OCI-LY1 (cell line): ENCODE results near the gene LZTR1.
A peak's percentile ranks its signal among the peaks of the same experiment; 100 is the strongest.

Experiments used
- EZH2 ChIP-seq: fragments of 200-600 bp; sonication (generic), shearing (Covaris generic); IDR thresholded peaks from 2 replicates; pipeline ENCODE4 v1.8.0; 2017; ENCODE audit warnings: borderline replicate concordance, mixed run types, mild to moderate bottlenecking, antibody characterized with exemption, low read length, moderate library complexity, mixed read lengths
- TF ChIP-seq, protein P1 (sequence below): fragments of 200-600 bp; sonication (generic), shearing (Covaris generic); IDR thresholded peaks from 2 replicates; pipeline ENCODE4 v1.5.1; 2017; ENCODE audit warnings: mild to moderate bottlenecking, antibody characterized with exemption, low read length, moderate library complexity, mixed read lengths

GRCh38 chr22:20951932-20952380 lies 30.1 kb upstream of the LZTR1 start:
- TF ChIP-seq, protein P1, sequence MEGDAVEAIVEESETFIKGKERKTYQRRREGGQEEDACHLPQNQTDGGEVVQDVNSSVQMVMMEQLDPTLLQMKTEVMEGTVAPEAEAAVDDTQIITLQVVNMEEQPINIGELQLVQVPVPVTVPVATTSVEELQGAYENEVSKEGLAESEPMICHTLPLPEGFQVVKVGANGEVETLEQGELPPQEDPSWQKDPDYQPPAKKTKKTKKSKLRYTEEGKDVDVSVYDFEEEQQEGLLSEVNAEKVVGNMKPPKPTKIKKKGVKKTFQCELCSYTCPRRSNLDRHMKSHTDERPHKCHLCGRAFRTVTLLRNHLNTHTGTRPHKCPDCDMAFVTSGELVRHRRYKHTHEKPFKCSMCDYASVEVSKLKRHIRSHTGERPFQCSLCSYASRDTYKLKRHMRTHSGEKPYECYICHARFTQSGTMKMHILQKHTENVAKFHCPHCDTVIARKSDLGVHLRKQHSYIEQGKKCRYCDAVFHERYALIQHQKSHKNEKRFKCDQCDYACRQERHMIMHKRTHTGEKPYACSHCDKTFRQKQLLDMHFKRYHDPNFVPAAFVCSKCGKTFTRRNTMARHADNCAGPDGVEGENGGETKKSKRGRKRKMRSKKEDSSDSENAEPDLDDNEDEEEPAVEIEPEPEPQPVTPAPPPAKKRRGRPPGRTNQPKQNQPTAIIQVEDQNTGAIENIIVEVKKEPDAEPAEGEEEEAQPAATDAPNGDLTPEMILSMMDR, result peak; percentile 15; the same call in 1 of the 2 replicates
- TF ChIP-seq EZH2, result no peak
